WTC11 (cell line): ENCODE results near the gene KSR1. TPM values are rescaled to one million over a fixed set of nuclear protein-coding genes. Genes with fewer than 3 reads are reported as not detected.
"Not testable (repeated sequence)": the region's sequence is repeated elsewhere in the genome, so short reads cannot be mapped to it uniquely, and the experiment has no call there.

Experiments used
- ATAC-seq: fragments of 200-7000 bp; cut with Tn5 transposase; 2 replicates; pipeline ENCODE4 v1.10.0; 2021; ENCODE audit warnings: mild to moderate bottlenecking, moderate library complexity
- CTCF ChIA-PET: fragments of 300-600 bp; sonication (Branson Sonifier 250); formaldehyde crosslinking; loops from one replicate; lab custom pipeline; 2021; ENCODE audit warnings: antibody characterized with exemption; lab: Charles Lee
- POLR2A ChIA-PET: fragments of 350-600 bp; sonication (Branson Sonifier 250); formaldehyde crosslinking; loops from one replicate; lab custom pipeline; 2021; ENCODE audit warnings: antibody characterized with exemption; lab: Charles Lee
- DNase-seq: peaks from one replicate; pipeline ENCODE4 v3.0.0; 2021; ENCODE audit warnings: low spot score
- H3K27ac Mint-ChIP-seq: 2 replicates; pipeline ENCODE4 v1.8.0; 2021; ENCODE audit warnings: mixed read lengths
- H3K27me3 Mint-ChIP-seq: 2 replicates; pipeline ENCODE4 v1.8.0; 2021; ENCODE audit warnings: low read depth, mild to moderate bottlenecking, moderate library complexity, mixed read lengths
- H3K36me3 Mint-ChIP-seq: 2 replicates; pipeline ENCODE4 v1.8.0; 2021; ENCODE audit warnings: mixed read lengths
- H3K4me1 Mint-ChIP-seq: 2 replicates; pipeline ENCODE4 v1.8.0; 2022; ENCODE audit warnings: mixed read lengths
- H3K4me3 Mint-ChIP-seq: 2 replicates; pipeline ENCODE4 v1.8.0; 2021; ENCODE audit warnings: mild to moderate bottlenecking, moderate library complexity, mixed read lengths
- H3K9me3 Mint-ChIP-seq: 2 replicates; pipeline ENCODE4 v1.8.0; 2021; ENCODE audit warnings: mixed read lengths
- CREB1 ChIP-seq: sonication (generic); formaldehyde crosslinking; IDR thresholded peaks from 2 replicates; pipeline ENCODE4 v1.8.0; 2023; ENCODE audit warnings: mild to moderate bottlenecking, missing genetic modification reagents
- CREM ChIP-seq: sonication (generic); formaldehyde crosslinking; IDR thresholded peaks from 2 replicates; pipeline ENCODE4 v1.8.1; 2022; ENCODE audit warnings: mild to moderate bottlenecking, missing genetic modification reagents, moderate library complexity
- ESRRA ChIP-seq: sonication (generic); formaldehyde crosslinking; IDR thresholded peaks from 2 replicates; pipeline ENCODE4 v1.8.1; 2022; ENCODE audit warnings: mild to moderate bottlenecking, missing genetic modification reagents, borderline replicate concordance
- ETV6 ChIP-seq: sonication (generic); formaldehyde crosslinking; IDR thresholded peaks from 2 replicates; pipeline ENCODE4 v1.8.1; 2022; ENCODE audit warnings: mild to moderate bottlenecking, missing genetic modification reagents
- FOXP1 ChIP-seq: sonication (generic); formaldehyde crosslinking; IDR thresholded peaks from 2 replicates; pipeline ENCODE4 v1.8.0; 2022; ENCODE audit warnings: missing genetic modification reagents, mild to moderate bottlenecking, moderate library complexity, borderline replicate concordance
- GRHL2 ChIP-seq: fragments of 250-450 bp; sonication (Bioruptor Pico); IDR thresholded peaks from 2 replicates; pipeline ENCODE4 v1.8.0; 2022; ENCODE audit warnings: mild to moderate bottlenecking, moderate library complexity; ENCODE audit not compliant: insufficient replicate concordance, severe bottlenecking
- GTF2I ChIP-seq: fragments of 250-450 bp; sonication (Bioruptor Pico); conservative IDR thresholded peaks from 2 replicates; pipeline ENCODE4 v1.4.0; 2021; ENCODE audit warnings: mild to moderate bottlenecking
- HMGXB4 ChIP-seq: sonication (generic); formaldehyde crosslinking; IDR thresholded peaks from 2 replicates; pipeline ENCODE4 v1.8.1; 2023; ENCODE audit warnings: mild to moderate bottlenecking, moderate library complexity, missing genetic modification reagents
- MXD4 ChIP-seq: fragments of 250-450 bp; sonication (Bioruptor Pico); IDR thresholded peaks from 2 replicates; pipeline ENCODE4 v1.8.0; 2021; ENCODE audit warnings: mild to moderate bottlenecking, moderate library complexity, borderline replicate concordance
- NFATC4 ChIP-seq: fragments of 250-450 bp; sonication (Bioruptor Pico); IDR thresholded peaks from 2 replicates; pipeline ENCODE4 v1.9.0; 2021; ENCODE audit warnings: mild to moderate bottlenecking
- NR1H2 ChIP-seq: sonication (generic); formaldehyde crosslinking; IDR thresholded peaks from 2 replicates; pipeline ENCODE4 v1.9.0; 2021; ENCODE audit warnings: mild to moderate bottlenecking, moderate library complexity, missing genetic modification reagents
- NR3C1 ChIP-seq: sonication (generic); formaldehyde crosslinking; conservative IDR thresholded peaks from 2 replicates; pipeline ENCODE4 v1.8.1; 2023; ENCODE audit warnings: low read depth, mild to moderate bottlenecking, missing genetic modification reagents
- TCF7 ChIP-seq: sonication (generic); formaldehyde crosslinking; IDR thresholded peaks from 2 replicates; pipeline ENCODE4 v1.8.0; 2022; ENCODE audit warnings: mild to moderate bottlenecking, low read depth, missing genetic modification reagents, moderate library complexity
- TP53 ChIP-seq: sonication (generic); formaldehyde crosslinking; IDR thresholded peaks from 2 replicates; pipeline ENCODE4 v1.8.1; 2023; ENCODE audit warnings: mild to moderate bottlenecking, missing genetic modification reagents
- ZNF138 ChIP-seq: sonication (generic); formaldehyde crosslinking; conservative IDR thresholded peaks from 2 replicates; pipeline ENCODE4 v1.8.1; 2022; ENCODE audit warnings: mild to moderate bottlenecking, moderate library complexity, missing genetic modification reagents
- ZNF281 ChIP-seq: sonication (generic); formaldehyde crosslinking; IDR thresholded peaks from 2 replicates; pipeline ENCODE4 v1.8.0; 2023; ENCODE audit warnings: mild to moderate bottlenecking, missing genetic modification reagents
- ZNF416 ChIP-seq: fragments of 250-450 bp; sonication (Bioruptor Pico); IDR thresholded peaks from 2 replicates; pipeline ENCODE4 v1.9.0; 2021; ENCODE audit warnings: mild to moderate bottlenecking, inconsistent platforms
- total RNA-seq: library from RNA; stranded (reverse); gene quantifications from 3 replicates; pipeline ENCODE4 v1.2.3, GENCODE V29; 2021
- TF ChIP-seq, protein P1 (sequence below): sonication (generic); formaldehyde crosslinking; IDR thresholded peaks from 2 replicates; pipeline ENCODE4 v1.8.1; 2023; ENCODE audit warnings: mild to moderate bottlenecking, missing genetic modification reagents, moderate library complexity
- TF ChIP-seq, protein P2 (sequence below): fragments of 200-600 bp; IDR thresholded peaks from 2 replicates; pipeline ENCODE4 v1.8.0; 2022; ENCODE audit warnings: antibody characterized with exemption
- TF ChIP-seq, protein P3 (sequence below): sonication (generic); formaldehyde crosslinking; IDR thresholded peaks from 2 replicates; pipeline ENCODE4 v1.8.1; 2022; ENCODE audit warnings: missing genetic modification reagents, borderline replicate concordance

Gene KSR1
- total RNA-seq, 1 experiment from 2014 or later = 45.5 TPM

DNA sequence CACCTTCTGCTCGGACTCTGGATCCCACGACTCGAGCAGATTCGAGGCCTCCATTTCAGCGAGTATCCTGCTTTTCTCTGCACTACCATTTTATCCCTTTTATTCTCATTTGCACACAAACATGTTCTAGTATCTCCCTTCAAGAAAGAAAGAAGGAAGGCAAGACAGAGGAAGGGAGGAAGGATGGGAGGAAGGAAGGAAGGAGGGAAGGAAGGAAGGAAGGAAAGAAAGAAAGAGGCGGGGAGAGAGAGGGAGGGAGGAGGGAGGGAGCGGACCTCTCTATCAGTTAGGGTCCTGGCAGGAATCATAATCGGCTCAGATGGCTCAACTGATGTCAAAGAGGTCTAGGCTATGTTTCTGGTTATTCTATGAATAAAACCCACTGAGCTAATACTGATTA, 10.3 kb upstream of the KSR1 start (continued):
- TF ChIP-seq MXD4 (no peak), ESRRA (no peak), NFATC4 (no peak), TCF7 (CRISPR knock-in tag) (no peak)

- H3K9me3 Mint-ChIP-seq = no peaks in the 10 kb centered on the region
- no peak overlapping the region for H3K4me3 Mint-ChIP-seq
- ATAC-seq (no peak), DNase-seq (no peak)
- TF ChIP-seq, protein P1, sequence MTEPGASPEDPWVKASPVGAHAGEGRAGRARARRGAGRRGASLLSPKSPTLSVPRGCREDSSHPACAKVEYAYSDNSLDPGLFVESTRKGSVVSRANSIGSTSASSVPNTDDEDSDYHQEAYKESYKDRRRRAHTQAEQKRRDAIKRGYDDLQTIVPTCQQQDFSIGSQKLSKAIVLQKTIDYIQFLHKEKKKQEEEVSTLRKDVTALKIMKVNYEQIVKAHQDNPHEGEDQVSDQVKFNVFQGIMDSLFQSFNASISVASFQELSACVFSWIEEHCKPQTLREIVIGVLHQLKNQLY (CRISPR knock-in tag) = no peak
- TF ChIP-seq, protein P2, sequence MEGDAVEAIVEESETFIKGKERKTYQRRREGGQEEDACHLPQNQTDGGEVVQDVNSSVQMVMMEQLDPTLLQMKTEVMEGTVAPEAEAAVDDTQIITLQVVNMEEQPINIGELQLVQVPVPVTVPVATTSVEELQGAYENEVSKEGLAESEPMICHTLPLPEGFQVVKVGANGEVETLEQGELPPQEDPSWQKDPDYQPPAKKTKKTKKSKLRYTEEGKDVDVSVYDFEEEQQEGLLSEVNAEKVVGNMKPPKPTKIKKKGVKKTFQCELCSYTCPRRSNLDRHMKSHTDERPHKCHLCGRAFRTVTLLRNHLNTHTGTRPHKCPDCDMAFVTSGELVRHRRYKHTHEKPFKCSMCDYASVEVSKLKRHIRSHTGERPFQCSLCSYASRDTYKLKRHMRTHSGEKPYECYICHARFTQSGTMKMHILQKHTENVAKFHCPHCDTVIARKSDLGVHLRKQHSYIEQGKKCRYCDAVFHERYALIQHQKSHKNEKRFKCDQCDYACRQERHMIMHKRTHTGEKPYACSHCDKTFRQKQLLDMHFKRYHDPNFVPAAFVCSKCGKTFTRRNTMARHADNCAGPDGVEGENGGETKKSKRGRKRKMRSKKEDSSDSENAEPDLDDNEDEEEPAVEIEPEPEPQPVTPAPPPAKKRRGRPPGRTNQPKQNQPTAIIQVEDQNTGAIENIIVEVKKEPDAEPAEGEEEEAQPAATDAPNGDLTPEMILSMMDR = no peak
- TF ChIP-seq NR1H2 (CRISPR knock-in tag) (no peak), ZNF138 (CRISPR knock-in tag) (no peak), ETV6 (CRISPR knock-in tag) (no peak), ZNF416 (CRISPR knock-in tag) (no peak), HMGXB4 (no peak), TP53 (CRISPR knock-in tag) (no peak), GRHL2 (no peak), FOXP1 (no peak), NR3C1 (CRISPR knock-in tag) (no peak), CREB1 (CRISPR knock-in tag) (no peak), ZNF281 (CRISPR knock-in tag) (no peak), GTF2I (CRISPR knock-in tag) (no peak), CREM (no peak)
- TF ChIP-seq, protein P3, sequence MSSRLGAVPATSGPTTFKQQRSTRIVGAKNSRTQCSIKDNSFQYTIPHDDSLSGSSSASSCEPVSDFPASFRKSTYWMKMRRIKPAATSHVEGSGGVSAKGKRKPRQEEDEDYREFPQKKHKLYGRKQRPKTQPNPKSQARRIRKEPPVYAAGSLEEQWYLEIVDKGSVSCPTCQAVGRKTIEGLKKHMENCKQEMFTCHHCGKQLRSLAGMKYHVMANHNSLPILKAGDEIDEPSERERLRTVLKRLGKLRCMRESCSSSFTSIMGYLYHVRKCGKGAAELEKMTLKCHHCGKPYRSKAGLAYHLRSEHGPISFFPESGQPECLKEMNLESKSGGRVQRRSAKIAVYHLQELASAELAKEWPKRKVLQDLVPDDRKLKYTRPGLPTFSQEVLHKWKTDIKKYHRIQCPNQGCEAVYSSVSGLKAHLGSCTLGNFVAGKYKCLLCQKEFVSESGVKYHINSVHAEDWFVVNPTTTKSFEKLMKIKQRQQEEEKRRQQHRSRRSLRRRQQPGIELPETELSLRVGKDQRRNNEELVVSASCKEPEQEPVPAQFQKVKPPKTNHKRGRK = no peak
- no peak overlapping the region for H3K27ac Mint-ChIP-seq
- H3K4me1 Mint-ChIP-seq = no peaks in the 10 kb centered on the region
- ChIA-PET CTCF (no interaction called here), POLR2A (no interaction called here)
- H3K27me3 Mint-ChIP-seq = no peaks in the 10 kb centered on the region
- H3K36me3 Mint-ChIP-seq = no peaks in the 10 kb centered on the region
Measured at GRCh38 chr17:27446569-27447301, 9.5 kb upstream of the KSR1 start.

- ATAC-seq, H3K36me3 Mint-ChIP-seq, POLR2A ChIA-PET, H3K4me1 Mint-ChIP-seq, DNase-seq, H3K9me3 Mint-ChIP-seq, H3K27ac Mint-ChIP-seq, H3K4me3 Mint-ChIP-seq, H3K27me3 Mint-ChIP-seq: not testable (repeated sequence)
- CTCF ChIA-PET = interaction anchor here (0.7 to 0.8 kb wide), 2 partner anchors 115 to 160 kb away, joined by 3 read pairs; no protein-coding TSS in a partner anchor
Measured at GRCh38 chr17:27448534-27448933, 7.7 kb upstream of the KSR1 start.
